Forelimb muscle (tissue), 1 donor: ENCODE measurements around the gene SULT1A1. TPM values are rescaled to one million over a fixed set of nuclear protein-coding genes. Genes with fewer than 3 reads are reported as not detected.
"Not testable (repeated sequence)": the region's sequence is repeated elsewhere in the genome, so short reads cannot be mapped to it uniquely, and the experiment has no call there.

ENCODE experiments used
- DNase-seq: peaks from one replicate; pipeline ENCODE4 v3.0.0-alpha.2; 2013; ENCODE audit warnings: low read depth
- polyA plus RNA-seq: library from polyadenylated mRNA; unstranded; fragments of 120-200 nt; gene quantifications from one replicate; pipeline ENCODE4 v1.2.1, GENCODE V29; 2013; ENCODE audit not compliant: insufficient read length

SULT1A1 gene
- 15.5 TPM for polyA plus RNA-seq

DNA sequence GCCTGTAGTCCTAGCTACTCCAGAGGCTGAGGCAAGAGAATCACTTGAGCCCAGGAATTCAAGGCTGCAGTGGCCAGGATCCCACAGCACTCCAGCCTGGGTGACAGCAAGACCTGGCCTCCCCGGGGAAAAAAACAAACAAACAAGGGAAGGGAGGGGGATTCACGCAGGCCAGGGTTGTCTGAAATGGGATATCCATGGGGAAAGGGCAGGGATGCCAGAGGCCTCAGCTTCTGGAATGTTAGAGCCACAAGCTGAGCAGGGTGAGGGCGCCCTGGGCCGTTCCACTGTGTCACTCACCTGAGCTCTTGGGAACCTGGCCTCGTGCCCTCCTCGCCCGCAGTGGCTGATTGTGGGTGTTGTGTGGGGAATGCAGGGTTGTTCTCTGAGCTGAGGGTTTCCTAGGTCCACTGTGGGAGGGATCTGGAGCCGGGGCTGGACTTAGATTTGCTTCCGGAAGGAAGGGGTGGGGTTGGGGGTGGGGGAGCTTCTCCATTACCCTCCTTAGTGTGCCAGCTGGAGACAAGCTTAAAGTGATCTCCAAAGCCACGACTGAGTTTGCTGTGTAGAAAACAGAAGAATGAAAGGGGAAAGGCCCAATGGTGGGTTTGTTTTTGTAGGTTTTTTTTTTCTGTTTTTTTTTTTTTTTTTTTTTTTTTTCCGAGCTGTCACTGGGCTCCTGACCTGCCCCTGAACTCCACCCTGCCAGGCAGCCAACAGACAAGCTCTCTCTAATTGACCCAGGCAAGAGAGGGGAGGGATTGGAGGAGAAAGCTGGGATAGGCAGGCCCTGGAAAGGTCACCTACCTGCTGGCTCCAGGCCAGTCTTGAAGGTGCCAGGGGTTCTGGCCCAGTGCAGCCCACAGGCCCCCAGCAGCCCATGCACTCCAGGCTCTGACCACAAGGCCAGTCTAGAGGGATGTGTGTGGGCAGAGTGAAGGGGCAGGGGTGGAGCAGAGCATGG lies at the start of gene SULT1A1:
Gene SULT1A1, minus strand, starts transcription at position 414 of the 964 bp plus-strand sequence. CDS start 1,189 bp downstream, outside the sequence.
- DNase-seq: no peak

DNA sequence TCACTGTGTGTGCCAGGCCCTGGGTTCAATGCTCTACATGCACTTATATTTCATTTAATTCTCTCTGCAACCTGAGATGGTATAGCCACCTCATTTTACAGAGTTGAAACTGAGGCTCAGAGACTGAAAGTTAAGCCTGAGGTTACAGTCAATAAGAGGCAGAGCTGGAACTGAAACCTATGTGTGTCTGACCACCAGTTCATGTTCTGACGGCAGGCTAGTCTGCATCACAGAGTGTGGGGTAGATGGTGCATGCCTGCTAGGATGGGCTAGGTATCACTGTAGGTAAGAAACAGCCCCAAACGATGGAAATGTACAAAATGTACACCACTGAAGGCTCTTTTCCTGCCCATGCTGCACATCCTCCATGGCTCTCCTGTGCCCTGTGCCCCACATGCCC lies 30.1 kb upstream of the SULT1A1 start:
- DNase-seq: not testable (repeated sequence)

DNA sequence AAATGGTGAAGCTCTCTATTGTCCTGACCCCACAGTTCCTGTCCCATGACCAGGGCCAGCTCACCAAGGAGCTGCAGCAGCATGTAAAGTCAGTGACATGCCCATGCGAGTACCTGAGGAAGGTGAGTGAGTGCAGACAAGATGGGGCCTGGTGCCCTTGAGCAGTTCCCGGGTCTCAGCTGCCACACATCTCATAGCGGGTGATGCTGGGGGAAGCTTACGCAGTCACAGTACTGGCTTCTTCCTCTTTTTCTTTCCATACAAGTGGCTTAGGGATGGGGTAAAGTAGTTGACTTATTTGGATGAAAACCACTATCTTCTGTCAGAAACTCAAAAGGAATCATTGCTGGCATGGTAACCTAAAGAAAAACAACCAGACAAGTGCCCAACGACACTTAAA lies 28.5 kb upstream of the SULT1A1 start:
- DNase-seq: not testable (repeated sequence)

DNA sequence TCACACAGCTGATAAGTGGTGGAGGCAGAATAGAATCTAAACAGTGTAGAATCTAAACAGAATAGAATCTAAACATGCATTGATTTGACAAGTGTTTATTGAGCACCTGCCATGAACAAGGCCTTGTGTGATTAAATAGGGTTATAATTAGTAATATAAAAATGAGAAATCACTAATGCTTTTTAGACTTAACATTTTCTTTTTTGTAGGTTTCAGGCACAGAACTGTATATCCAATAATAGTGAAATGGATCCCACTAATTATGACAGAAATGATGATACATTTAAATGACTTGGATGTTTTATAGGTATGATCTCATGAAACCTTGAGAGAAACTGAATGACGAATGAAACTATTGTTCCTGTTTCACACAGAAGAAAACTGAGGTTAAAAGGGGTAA lies 27.9 kb upstream of the SULT1A1 start, which contains the start of gene NPIPB8:
Gene NPIPB8, plus strand, starts transcription at position 301 of the 400 bp plus-strand sequence. CDS start 296 bp downstream, outside the sequence.
- DNase-seq: not testable (repeated sequence)

DNA sequence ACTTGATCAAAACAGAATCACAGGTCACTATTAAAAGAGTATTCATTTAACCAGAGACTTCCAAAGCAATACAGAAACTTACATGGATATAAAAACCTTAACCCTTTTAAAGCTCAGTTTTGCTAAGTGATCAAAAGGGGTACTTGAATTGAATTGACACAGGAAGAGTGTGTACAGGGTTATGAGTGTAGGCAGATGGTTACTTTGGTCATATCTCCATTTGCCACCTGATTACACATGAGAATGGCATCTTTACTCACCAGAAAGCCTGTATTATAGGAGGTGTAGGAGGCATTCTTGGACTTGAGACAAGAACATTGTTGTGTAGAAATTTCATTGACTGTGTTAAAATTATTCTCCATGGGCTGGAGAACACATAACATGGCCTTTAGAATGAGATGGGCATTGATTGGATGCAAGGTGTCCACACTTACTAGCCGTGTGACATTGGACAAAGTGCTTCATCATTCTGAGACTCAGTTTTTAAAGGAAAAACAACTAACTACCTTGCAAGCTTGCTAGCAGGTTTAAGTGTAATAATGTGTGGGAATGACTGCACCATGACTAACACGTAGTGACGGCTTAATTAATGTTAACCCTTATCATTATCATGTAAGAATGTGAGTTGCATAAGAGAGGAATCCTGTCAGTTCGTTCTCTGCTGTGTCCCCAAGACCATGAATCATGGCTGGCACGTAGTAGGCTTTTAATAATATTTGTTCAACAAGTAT lies 26.4 kb upstream of the SULT1A1 start:
- DNase-seq: not testable (repeated sequence)

DNA sequence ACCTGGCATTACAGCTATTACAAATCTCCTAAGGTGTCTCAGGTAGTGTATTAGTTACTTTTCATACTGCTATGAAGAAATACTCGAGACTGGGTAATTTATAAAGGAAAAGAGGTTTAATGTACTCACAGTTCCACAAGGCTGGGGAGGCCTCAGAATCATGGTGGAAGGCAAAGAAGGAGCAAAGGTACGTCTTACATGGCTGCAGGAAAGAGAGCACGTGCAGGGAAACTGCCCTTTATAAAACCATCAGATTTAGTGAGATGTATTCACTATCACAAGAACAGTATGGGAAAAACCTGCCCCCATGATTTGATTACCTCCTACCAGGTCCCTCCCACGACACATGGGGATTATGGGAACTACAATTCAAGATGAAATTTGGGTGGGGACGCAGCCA lies 21.1 kb upstream of the SULT1A1 start:
- not testable (repeated sequence) for DNase-seq

DNA sequence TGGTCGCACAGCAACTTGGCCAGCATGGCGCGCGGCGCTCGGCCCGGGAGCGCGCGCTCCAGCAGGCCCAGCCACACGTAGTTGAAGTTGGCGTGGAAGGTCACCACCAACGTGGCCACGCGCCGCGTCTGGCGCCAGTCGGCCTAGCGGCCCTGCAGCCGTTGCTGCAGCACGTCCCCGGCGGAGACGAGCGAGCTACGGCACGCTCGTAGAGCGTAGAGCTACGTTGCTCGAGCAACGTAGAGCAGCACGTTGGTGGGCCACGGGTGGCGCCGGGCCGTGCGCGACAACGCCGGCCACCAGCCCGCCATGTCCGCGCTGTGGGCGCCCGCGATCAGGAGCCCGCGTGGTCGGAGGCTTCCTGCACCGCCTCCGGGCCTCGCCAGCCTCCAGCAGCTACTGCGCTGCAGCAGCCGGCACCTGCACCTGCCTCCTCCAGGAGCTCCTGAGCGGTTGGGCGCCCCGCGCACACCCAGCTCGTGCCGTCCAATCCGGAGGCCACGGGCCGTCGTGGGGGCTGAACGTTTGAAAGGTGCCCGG lies 13.4 kb upstream of the SULT1A1 start:
- no peak for DNase-seq

DNA sequence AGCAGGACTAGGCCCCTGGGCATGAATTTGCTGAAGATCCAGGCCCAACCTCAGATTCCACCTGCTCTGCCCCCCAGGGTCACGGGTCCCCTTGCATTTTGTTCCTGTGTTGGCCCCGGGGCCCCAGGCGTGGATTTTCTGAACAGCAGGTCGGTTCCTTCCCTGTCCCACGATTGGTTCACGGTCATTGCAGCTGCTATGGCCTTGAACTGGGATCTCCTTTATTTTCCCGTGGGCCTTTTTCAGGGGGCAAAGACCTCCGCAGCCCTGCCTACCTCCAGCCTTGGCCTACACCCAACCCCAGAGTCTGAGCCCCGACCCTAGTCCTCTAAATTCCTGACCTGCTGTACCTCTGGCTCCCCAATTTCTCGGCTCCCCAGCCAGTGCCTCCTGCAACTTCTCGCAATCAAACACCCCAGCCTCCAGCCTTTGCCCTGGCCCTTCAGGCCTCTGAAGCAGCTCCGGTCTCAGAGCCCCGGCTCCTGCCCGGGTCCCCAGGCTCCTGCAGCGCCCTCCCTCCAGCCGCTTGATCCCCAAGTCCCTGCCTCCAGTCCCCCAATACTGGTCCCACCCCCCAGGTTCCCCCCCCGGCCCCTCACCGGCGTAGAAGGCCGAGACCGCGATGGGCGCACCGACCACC lies 12.8 kb upstream of the SULT1A1 start:
- DNase-seq: not testable (repeated sequence)

DNA sequence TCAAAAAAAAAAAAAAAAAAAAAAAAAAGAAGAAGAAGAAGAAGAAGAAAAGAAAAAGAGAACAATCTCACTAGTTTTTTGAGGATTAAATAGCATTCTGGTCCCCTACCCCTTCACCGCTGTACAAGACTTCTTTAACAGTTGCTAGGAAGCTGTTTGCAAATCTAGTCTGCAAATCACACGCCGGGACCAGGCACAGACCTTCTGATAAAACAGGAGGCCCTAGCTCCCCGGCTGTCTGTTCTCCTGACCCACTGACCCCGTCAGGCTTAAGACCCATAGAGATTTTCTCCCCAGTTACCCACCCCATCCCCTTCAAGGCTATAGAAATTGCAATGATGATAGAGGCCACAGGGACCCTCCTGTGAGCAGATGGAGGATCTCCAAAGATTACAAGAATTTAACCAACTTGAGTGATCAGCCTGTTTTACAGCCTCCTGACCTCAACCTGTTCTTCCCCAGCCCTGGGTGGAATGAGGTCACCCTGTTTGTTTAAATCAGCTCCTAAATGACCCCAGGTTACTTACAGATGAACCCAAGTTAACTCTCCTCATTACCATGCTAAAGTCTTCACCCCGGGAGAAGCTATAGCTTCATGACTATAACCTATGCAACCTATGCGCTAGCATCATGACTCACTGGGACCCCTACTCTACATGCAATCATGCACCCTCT lies 11.8 kb upstream of the SULT1A1 start:
- DNase-seq: no peak

DNA sequence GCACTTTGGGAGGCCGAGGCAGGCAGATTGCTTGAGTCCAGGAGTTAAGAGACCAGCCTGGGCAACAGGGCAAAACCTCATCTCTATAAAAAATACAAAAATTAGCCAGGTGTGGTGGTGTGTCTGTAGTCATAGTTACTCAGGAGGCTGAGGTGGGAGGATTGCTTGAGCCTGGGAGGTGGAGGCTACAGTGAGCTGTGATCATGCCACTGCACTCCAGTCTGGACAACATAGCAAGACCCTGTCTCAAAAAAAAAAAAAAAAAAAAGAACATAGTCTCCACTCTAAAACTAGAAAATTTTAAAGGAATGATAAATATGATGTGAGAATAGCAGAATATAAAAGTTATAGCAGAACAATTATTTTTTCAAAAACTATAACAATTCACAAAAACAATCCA lies 10.5 kb upstream of the SULT1A1 start:
- DNase-seq: not testable (repeated sequence)

DNA sequence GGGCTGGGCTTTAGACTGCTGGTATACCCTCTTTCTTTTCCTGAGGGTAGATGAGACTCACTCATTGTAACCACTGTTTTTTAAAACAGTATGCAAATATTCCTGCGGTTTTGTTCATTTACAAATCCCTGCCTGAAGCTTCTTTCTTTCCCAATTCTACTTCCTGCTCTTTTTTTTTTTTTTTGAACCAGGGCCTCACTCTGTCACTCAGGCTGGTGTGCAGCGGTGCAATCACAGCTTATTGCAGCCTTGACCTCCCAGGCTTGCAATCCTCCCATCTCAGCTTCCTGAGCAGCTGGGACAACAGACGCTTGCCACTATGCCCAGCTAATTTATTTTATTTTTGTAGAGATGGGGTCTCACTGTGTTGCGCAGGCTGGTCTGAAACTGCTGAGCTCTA lies 8.0 kb upstream of the SULT1A1 start:
- DNase-seq: no peak

DNA sequence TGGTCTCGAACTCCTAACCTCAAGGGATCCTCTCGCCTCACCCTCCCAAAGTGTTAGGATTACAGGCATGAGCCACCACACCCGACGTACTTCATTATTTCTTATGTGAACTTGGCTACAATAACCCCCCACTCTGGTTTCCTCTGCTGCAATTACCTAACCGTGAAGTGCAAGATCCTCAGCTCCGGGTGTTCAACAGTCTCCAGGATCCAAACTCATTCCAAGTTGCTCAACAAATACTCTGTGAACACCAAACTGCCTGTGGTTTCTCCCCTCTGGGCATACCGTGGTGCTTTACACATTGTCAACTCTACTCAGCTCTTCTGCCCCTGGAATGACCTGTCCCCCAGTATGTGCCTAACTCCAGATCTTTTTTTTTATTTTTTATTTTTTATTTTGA lies 6.8 kb upstream of the SULT1A1 start:
- DNase-seq: no peak

DNA sequence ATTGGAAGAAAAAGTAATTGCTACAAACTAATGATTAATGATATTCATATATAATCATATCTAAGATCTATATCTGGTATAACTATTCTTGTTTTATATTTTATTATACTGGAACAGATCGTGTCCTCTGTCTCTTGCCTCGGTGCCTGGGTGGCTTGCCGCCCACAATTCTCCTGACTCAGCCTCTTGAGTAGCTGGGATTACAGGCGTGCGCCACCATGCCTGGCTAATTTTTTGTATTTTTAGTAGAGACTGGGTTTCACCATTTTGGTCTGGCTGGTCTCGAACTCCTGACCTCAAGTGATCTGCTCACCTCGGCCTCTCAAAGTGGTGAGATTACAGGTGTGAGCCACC lies 6.4 kb upstream of the SULT1A1 start:
- DNase-seq: not testable (repeated sequence)

DNA sequence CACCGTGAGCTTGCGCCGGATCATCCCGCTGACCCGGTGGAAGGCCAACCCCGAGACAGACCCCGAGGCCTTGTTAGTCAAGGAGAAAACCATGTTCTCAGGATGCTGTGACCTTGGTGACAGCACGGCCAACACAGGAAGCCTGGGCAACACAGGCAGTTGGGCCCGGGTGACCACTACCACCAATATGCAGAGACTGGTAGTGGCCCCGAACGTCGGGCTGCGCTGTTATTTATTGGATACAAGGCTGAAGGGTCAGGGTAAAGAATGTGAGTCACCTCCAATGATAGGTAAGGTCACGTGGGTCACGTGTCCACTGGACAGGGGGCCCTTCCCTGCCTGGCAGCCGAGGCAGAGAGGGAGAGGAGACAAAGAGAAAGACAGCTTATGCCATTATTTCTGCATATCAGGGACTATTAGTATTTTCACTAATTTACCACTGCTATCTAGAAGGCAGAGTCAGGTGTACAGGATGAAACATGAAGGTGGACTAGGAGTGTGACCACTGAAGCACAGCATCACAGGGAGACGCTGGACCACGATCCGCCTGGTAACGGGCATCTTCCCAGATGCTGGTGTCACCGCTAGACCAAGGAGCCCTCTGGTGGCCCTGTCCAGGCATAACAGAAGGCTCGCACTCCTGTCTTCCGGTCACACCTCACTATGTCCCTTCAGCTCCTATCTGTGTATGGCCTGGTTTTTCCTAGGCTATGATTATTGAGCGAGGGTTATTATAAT lies 5.8 kb upstream of the SULT1A1 start:
- not testable (repeated sequence) for DNase-seq

DNA sequence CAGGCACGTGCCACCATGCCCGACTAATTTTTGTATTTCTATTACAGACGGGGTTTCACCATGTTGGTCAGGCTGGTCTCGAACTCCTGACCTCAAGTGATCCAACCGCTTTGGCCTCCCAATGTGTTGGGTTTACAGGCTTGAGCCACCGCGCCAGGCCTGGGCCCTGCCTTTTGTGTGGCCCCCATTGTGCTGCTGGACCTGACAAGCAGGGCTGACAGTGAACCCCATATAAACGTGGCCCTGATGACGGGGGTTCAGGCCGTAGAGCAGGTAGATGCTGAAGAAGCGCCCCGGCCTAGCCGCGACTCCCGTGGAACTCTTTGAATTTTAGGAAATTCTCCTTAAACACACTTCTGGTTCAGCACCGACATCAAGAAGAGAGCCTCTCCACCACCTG lies 4.7 kb upstream of the SULT1A1 start:
- not testable (repeated sequence) for DNase-seq

DNA sequence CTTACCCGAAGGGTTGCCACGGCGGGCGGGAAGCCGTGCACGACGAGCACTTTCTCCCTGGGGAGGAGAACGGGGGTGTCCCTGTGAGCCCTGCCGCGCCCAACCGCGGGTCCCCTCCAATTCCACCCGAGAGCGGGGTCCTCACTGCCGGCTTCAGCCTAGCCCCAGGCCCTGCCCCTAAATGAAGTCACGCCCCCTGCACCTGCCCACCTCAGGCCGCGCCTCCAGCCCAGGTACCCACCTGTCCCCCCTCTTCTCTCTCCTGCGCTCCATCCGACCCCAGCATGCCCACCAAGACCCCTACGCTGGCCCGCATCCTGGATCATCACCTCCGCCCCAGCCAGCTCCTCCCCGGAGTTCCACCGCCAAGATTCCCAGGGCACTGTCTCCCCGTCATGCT lies 4.1 kb upstream of the SULT1A1 start:
- DNase-seq: not testable (repeated sequence)

DNA sequence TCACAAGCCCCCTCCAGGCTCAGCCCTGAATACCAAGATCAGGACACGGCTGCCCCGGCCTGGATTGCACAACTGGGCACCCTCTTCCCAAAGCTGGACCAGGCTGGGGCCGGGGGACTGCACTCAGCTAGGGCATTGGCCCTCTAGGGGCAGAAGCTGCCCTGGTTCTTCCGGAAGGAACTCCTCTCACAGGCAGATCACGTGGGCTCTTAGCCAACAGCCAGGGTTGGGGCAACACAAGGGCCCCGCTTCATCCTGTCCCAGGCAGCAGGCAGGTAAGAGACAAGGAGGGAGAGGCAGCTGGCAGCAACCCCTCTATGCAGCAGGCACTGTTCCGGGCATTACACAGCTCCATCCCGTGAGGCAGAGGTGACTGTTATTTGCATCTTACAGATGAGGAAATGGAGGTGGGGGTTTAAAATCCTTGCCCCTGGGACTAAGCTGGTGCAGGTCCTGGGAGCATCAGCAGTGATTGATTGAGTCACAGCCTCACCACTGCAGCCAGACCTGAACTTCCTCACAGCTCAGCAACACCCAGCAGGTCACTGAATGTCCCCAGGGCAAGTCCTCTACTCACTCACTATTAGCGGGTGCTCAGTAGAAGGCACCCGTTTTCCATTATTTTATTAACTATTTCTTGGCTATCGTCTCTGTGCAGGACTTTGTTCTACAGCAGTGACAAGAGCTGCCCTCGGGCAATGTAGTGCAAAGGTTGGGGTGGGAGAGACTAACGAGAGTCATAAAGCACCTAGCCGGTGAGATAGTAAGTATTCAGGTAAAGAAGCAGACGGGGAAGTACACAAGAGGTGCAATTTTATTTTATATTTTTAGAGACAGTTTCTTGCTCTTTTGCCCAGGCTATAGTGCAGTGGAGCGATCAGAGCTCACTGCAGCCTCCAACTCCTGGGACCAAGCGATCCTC lies 2.8 kb upstream of the SULT1A1 start:
- not testable (repeated sequence) for DNase-seq

DNA sequence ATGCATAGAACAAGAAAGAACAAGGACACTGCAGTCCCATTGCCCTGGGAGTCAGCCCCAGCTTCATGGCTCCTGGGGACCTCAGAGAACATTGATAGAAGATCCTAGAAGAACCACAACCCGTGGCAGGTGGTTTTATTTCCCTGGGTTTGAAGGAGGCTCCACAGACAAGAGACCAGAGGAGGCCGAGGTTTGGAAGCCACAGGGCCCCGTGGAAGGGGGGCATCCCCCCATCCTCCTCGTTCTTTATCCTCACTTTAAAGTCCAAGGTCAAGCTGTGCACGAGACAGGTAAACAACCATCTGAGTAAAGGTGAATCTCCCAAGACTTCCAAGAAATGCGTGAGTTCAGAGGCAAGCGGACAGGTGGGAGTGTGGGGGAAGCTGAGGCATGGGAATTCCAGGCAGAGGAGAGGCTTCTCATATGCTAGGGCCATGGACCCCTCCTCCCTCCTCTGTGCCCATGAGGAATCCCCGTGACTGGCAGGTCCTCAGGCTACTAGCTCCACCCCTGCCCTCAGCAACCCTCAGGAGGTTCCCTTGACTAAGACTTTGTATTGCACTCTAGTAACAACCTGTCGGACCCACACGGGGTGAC lies 849 bp upstream of the SULT1A1 start:
- DNase-seq: no peak
